ENCODE measurements around the gene ABHD14A. TPM values are rescaled to one million over a fixed set of nuclear protein-coding genes. Genes with fewer than 3 reads are reported as not detected.

The ABHD14A gene
- polyA plus RNA-seq, 5 donors: 19.3 to 33.6 (median 23.2) TPM

- DNase-seq: no peak
Observed at GRCh38 chr3:51938780-51939425, 36.0 kb upstream of the ABHD14A start.

GRCh38 chr3:51940648-51941462 is 34.0 kb upstream of the ABHD14A start:
- DNase-seq: peak in 1 of 2 donors; percentile 23

- DNase-seq: no peak
Observed at GRCh38 chr3:51941463-51941797, 33.4 kb upstream of the ABHD14A start.

- peak; percentile 100 for DNase-seq
Observed at GRCh38 chr3:51941798-51942602, 32.9 kb upstream of the ABHD14A start, which contains the start of the genes PARP3 and RRP9. TSS of gene PARP3 (plus strand) at chr3:51942363. CDS start at chr3:51943356, 993 bp downstream. TSS of gene RRP9 (minus strand) at chr3:51941904. CDS start at chr3:51941867, 37 bp downstream.

- DNase-seq: peak in 1 of 2 donors; percentile 25
Observed at GRCh38 chr3:51942603-51943450, 32.0 kb upstream of the ABHD14A start.

- no peak for DNase-seq
Observed at GRCh38 chr3:51943451-51944391, 31.1 kb upstream of the ABHD14A start.

GRCh38 chr3:51944451-51945021 is 30.3 kb upstream of the ABHD14A start:
- DNase-seq: no peak

GRCh38 chr3:51945031-51945840 is 29.6 kb upstream of the ABHD14A start:
- no peak for DNase-seq

GRCh38 chr3:51945926-51946705 is 28.7 kb upstream of the ABHD14A start:
- DNase-seq: no peak

- no peak for DNase-seq
Observed at GRCh38 chr3:51946796-51947195, 28.1 kb upstream of the ABHD14A start.

- DNase-seq: no peak
Observed at GRCh38 chr3:51947215-51947900, 27.5 kb upstream of the ABHD14A start.

- no peak for DNase-seq
Observed at GRCh38 chr3:51948016-51948580, 26.8 kb upstream of the ABHD14A start.

- no peak for DNase-seq
Observed at GRCh38 chr3:51949121-51949520, 25.7 kb upstream of the ABHD14A start.

- DNase-seq: no peak
Observed at GRCh38 chr3:51950899-51951298, 24.0 kb upstream of the ABHD14A start.

GRCh38 chr3:51953445-51953844 is 21.4 kb upstream of the ABHD14A start:
- DNase-seq: no peak

- no peak for DNase-seq
Observed at GRCh38 chr3:51954105-51954504, 20.8 kb upstream of the ABHD14A start.

GRCh38 chr3:51954713-51955112 is 20.2 kb upstream of the ABHD14A start:
- DNase-seq: no peak

Measured in right lung (tissue), 5 donors.